HG02852 (cell line): ENCODE data around the gene BMX.

Experiments used
- ATAC-seq: cut with Tn5 transposase; IDR thresholded peaks from one replicate; pipeline ENCODE4 v1.9.1; 2021; ENCODE audit warnings: mild to moderate bottlenecking, moderate library complexity; ENCODE audit not compliant: unreplicated experiment

BMX gene

DNA sequence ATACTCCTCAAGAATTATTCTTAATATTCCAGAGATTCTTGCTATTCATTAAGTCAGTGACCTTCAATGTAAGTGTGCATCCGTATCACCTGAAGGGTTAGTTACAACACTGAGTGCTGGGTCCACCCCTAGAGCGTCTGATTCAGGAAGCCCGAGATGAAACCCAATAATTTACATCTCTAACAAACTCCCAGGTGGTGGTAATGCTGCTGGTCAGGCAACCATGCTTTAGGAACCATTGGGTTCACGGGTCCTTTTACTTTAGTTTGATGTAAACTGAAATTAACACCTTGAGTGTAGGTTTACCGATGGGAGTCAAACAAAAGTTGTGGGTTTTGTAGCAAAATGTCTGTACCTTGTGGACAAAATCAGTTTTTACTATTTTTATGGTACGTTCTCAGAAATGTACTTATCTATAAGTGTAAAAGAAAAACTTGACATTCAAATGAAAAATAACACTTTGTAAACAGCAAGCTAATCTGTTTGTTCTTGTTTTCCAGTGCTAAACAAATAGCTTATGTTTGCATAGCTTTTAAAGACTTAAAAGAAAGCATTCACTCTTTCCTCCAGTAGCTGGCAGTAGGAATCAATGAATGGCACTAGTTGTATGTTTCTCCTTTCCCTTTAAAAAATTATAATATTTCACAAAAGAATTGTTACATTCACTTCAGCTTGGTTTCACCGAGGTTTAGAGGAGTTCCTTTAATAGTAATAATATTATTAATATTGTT is 67.4 kb downstream of the BMX start:
- ATAC-seq: no peak

DNA sequence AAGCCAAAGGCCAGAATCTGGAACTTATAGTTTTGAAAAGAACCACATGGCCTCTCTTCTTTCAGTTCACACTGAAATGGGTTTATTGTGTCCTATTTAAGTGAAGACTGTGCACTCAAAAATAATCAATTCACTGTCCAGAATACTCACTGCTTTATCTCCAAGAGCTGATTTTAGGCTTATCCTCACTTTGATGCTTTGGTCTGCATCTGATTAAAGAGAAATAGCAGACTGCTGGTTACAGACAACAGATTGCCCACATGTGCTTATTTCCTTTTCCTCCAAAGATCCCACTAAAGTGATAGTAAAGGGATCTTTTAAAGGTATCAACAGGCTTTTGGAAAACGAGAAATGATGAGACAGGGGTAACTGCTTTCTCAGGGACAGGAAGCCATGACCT is 69.5 kb downstream of the BMX start:
- ATAC-seq: no peak

DNA sequence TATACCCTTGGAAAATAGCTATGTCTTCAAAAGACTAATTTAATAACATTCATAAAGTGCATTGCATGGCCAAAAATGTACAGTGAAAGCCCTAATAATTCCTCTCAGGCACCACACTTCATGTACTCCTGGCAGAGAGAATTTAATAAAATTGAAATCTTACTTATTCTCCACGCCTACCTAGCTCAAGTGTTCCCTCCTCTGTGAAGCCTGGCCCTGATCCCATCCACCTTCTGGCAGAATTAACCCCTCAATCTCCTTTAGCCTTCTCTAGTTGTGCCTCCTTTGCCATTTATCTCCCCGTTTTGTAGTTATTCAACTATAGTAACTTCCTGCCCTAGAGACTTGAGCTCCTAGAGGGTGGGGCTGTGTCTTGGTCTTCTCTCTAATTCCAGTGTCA is 73.4 kb downstream of the BMX start:
- ATAC-seq: no peak

DNA sequence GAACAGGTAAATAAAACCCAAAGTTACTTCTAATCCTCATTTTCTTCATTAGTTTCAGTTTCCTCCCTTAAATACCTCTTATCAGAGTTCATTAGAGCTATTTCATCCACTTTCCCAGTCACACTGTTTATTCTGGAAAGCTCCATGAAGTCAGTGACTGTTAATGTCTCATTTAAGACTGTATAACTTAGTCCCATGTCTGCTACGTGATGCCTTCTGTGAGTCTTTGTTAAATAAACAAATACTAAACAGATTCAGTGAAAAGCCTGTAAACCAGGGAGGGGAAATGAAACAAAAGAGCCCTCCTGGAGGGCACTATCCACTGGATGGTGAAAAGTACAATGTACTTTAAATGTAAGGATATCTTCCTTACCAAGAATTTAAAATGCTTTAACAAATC is 75.4 kb downstream of the BMX start:
- ATAC-seq: no peak

DNA sequence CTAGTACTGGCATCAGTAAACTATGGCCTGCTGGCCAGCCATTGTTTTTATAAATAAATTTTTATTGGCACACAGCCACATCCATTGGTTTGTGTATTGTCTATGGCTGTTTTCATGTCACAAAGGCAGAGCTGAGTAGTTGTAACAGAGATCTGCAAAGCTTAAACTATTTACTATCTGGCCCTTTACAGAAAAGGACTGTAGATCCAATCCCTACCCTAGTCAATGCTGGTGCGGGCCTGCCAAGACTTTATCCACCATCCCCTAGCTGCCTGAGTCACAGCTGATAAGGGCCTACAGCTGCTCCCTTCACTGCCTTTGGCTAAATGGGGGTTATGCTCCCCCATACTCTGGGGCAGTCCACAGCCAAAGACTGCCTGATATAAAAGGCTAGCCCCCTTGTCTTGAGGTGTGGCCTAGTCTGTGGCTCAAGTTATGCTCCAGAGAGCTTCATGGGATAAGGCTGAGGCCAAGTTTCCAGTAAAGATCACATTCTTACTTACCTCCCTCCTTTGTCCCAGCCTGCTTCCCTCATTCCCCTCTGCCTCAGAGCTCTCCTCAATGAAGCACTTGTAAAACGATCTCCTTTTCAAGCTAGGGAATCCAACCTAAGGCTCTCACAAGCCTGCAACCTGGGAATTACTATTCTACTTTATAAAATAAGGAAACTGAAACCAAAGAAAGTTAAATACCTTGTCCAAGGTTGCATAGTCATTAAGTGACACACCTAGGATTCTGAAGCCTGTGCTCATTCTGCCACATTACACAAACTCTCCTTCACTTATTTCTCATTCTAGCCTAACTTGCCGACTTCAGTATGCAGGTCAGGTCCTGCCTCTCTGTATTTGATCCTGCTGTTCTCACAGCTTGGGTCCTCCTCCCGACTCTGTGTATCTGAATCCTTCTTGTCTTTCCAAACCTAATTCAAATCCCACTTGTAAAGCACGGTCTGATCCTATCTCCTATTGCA is 79.5 kb downstream of the BMX start:
- no peak for ATAC-seq

DNA sequence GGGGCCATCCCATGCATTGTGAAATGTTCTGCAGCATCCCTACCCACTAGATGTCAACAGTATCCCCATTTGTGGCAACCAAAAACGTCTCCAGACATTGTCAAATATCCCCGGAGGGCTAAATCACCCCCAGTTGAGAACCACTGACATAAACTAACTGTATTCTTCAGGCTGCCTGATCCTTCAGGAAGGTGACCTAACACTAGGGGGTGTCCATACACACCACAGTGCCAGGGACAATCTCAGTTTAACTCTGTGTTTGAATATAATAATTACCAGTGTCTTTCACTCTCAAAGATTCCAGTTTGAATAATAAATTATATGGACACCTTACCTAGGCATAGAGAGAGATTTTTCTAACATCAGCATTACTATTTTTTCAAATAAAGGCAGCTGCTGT is 93.8 kb downstream of the BMX start:
- no peak for ATAC-seq

DNA sequence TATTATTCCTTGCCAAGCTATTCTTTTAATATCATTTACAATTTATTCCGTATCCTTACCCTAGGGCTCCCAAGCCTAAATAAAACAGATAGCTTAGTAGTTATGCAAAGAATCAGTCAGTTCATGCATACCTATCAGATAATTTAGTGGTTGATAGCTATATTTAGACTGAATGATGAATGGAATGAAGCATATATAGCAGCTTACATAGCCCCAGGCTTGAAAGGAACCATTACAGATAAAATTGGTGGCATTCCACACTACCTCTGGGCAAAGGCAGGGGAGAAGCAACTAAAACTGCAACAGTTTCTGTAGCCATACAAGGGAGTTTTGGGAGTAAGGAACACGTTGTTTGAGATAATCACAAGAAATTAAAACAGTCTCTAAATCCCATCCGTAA is 97.4 kb downstream of the BMX start:
- ATAC-seq: no peak

DNA sequence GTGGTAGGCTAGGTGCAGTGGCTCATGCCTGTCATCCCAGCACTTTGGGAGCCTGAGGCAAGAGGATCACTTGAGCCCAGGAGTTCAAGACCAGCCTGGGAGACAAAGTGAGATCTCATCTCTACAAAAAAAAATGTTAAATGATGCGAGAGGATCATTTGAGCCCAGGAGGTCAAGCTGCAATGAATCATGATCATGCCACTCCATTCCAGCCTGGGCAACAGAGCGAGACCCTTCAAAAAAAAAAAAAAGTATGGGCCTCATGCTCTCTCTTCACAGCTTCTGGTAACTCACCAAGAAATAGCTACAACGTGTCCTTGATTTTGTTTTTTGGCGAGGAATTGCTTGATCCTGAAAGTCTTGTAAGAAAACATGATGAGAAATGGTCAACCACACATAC is 98.9 kb downstream of the BMX start:
- no peak for ATAC-seq

DNA sequence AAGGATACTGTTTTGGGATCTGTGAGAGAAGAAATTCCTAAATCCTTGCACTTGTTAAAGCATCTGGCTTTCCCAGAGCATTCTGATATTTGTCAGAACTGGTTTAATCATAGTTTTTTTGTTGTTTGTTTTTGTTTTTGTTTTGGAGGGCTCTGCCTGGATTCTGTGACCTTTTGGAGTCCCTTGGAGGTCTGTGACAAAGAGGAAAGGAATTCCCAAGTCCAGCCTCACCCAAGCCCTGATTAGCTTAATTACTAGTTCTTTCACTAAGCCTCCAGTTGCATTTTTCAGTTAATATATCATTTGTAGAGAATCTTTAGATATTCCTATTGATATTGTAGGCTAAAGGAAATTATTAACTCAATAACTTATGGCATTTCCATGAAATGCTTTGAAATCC is 99.4 kb downstream of the BMX start:
- ATAC-seq: no peak

DNA sequence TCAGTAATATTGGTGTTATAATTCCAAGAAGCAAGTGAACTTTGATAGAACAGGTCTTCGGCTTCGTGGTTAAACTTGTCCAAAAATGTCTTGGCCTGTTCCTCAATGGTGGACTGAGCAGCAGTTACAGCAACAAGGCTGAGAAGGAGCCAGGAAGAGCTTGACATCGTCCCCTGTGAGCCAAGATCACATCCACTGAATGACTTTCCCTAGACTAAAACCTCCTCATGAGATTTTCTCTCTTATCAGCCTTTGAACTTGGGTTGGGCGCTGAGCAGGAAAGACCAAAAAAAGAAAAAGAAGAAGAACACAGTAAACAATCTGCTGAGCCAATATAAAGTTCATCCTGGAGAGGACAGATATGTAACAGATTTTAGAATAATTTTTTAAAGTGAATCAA is 100.1 kb downstream of the BMX start, which contains the start of gene ACE2:
Gene ACE2, minus strand, starts transcription at position 216 of the 400 bp plus-strand sequence. Its CDS starts 49 bp downstream, at position 167.
- ATAC-seq: no peak

DNA sequence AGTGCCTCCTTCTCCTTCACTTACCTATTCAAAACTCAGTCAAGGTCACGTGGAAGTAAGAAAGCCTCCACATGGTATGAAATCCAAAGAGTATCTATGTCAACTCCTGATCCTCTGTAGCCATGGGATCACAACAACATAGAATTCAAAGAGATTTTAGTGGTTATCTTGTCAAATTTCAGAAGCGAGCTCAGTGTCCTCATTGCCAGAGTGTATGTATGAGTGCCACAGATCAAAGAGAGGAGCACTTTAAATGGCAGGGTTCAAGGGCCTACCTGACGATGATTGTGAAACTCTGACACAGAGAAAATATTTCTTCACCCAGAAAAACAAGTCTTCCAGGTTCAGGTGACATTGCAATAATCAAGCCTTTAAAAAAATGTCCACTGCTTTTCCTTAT is 101.3 kb downstream of the BMX start:
- no peak for ATAC-seq

DNA sequence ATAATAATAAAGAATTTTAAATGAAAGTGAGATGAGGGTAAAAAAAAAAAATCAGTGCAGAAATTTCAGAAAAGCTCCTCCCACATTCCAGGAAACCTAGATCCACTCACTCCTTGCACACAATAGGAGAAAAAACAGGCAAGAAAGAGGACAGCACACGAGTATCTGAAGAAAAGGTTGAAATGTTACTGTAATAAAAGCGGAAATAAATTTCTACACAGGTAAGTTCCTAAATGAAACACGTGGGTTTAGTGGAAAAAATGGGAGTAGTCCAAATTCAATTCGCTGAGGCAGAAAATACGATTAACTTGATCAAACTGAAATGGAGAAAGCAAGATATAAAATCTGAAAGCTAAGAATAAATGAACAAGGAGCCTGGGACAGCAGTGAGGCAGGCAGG is 102.2 kb downstream of the BMX start:
- ATAC-seq: no peak

DNA sequence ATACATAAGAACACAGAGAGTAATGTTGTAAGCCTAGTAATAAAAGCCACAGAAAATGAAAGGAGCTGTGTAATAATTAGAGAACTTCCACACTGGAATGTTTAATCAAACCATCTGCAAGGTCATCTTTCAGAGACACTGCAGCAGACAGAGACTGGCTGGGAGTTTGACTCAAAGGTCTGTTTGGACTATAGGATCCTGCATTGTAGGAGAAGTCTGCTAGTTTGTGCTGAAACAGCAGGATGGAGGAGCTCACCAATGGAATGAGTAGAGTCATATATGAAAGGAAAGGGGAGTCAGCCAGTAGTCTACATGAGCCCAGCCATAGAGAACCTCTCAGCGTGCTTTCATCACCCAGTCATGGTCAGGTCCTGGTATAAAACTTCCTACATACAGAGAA is 104.6 kb downstream of the BMX start:
- no peak for ATAC-seq
